GM12865 (cell line): Measurements from ENCODE around the gene LYZL2.
"Not testable (repeated sequence)": the region's sequence is repeated elsewhere in the genome, so short reads cannot be mapped to it uniquely, and the experiment has no call there.

Experiments used
- DNase-seq: peaks from one replicate; pipeline ENCODE4 v3.0.0; 2010; ENCODE audit warnings: low read depth
- H3K4me3 ChIP-seq: 2 replicates; pipeline ENCODE4 v1.5.1; 2011; ENCODE audit warnings: mild to moderate bottlenecking, low read depth, low read length, control low read depth
- CTCF ChIP-seq: IDR thresholded peaks from 2 replicates; pipeline ENCODE4 v1.5.1; 2011; ENCODE audit warnings: low read length, control low read depth, low read depth, inconsistent platforms; ENCODE audit not compliant: insufficient read depth; ENCODE audit errors: missing control alignments

The LYZL2 gene

GRCh38 chr10:30619966-30620365, 9.6 kb downstream of the LYZL2 start:
- no peak overlapping the region for H3K4me3 ChIP-seq
- no peak for DNase-seq
- TF ChIP-seq CTCF = no peak

GRCh38 chr10:30617070-30617469, 12.5 kb downstream of the LYZL2 start:
- no peak overlapping the region for H3K4me3 ChIP-seq
- no peak for DNase-seq
- TF ChIP-seq CTCF = no peak

GRCh38 chr10:30611041-30611440, 18.5 kb downstream of the LYZL2 start:
- H3K4me3 ChIP-seq, DNase-seq: not testable (repeated sequence)

GRCh38 chr10:30607814-30608213, 21.7 kb downstream of the LYZL2 start:
- no peak for TF ChIP-seq CTCF
- no peak overlapping the region for H3K4me3 ChIP-seq
- DNase-seq = no peak

GRCh38 chr10:30606313-30606712, 23.2 kb downstream of the LYZL2 start:
- no peak overlapping the region for H3K4me3 ChIP-seq
- DNase-seq = no peak
- TF ChIP-seq CTCF = no peak

- DNase-seq, H3K4me3 ChIP-seq: not testable (repeated sequence)
These were observed 24.0 kb downstream of the LYZL2 start for GRCh38 chr10:30605341-30606121.

GRCh38 chr10:30603589-30603988, 26.0 kb downstream of the LYZL2 start:
- no peak for DNase-seq
- H3K4me3 ChIP-seq = no peak overlapping the region
- no peak for TF ChIP-seq CTCF

GRCh38 chr10:30602747-30603146, 26.8 kb downstream of the LYZL2 start:
- TF ChIP-seq CTCF = no peak
- H3K4me3 ChIP-seq = no peak overlapping the region

More at GRCh38 chr10:30602747-30603146, 26.8 kb downstream of the LYZL2 start:
- no peak for DNase-seq
